Uterus (tissue), 4 donors: ENCODE measurements around the gene CDC42. TPM values are rescaled to one million over a fixed set of nuclear protein-coding genes. Genes with fewer than 3 reads are reported as not detected.

Source experiments
- DNase-seq, 2 donors: peaks; one replicate each; pipeline ENCODE4 v3.0.0-alpha.2; 2019 to 2020
- H3K27ac ChIP-seq, 2 donors: fragments of 200-600 bp; sonication (generic); 1 replicate in 1 of 2; 2 replicates in 1 of 2; pipeline ENCODE4 v1.5.1; 2016 to 2018
- H3K27me3 ChIP-seq, 2 donors: fragments of 200-600 bp; sonication (generic); one replicate each; pipeline ENCODE4 v1.5.1; 2018 to 2019; ENCODE audit warnings: control low read depth in 1 of 2
- H3K36me3 ChIP-seq, 2 donors: fragments of 200-600 bp; sonication (generic); one replicate each; pipeline ENCODE4 v1.5.1; 2019; ENCODE audit warnings: control low read depth in 1 of 2
- H3K4me1 ChIP-seq, 2 donors: fragments of 200-600 bp; sonication (generic); one replicate each; pipeline ENCODE4 v1.5.1; 2018 to 2019; ENCODE audit warnings: control low read depth in 1 of 2
- H3K4me3 ChIP-seq, 2 donors: fragments of 200-600 bp; sonication (generic); 1 replicate in 1 of 2; 2 replicates in 1 of 2; pipeline ENCODE4 v1.5.1; 2018 to 2019; ENCODE audit warnings: mild to moderate bottlenecking in 1 of 2
- H3K9me3 ChIP-seq, 2 donors: fragments of 200-600 bp; sonication (generic); one replicate each; pipeline ENCODE4 v1.5.1; 2019; ENCODE audit warnings: control low read depth in 1 of 2
- CTCF ChIP-seq, 4 experiments: fragments of 200-600 bp in 2 of 4; fragments of 450-650 bp in 2 of 4; sonication (generic) in 2 of 4; IDR thresholded peaks; one replicate each; pipeline ENCODE4 v1.5.1; 2016 to 2019; ENCODE audit warnings: antibody characterized with exemption in 4 of 4, mild to moderate bottlenecking in 2 of 4, moderate library complexity in 1 of 4
- POLR2A ChIP-seq, 2 donors: fragments of 450-650 bp; IDR thresholded peaks; one replicate each; pipeline ENCODE4 v1.6.1; 2016; ENCODE audit warnings: antibody characterized with exemption in 2 of 2, mild to moderate bottlenecking in 1 of 2, moderate library complexity in 1 of 2
- intact Hi-C: fragments of 100-400 bp; cut with DNase I; formaldehyde crosslinking; loops from one replicate; pipeline ENCODE4 v1.15.1; 2023; ENCODE audit warnings: low total_unique reads
- total RNA-seq, 4 donors: library from RNA; depleted of rRNA in 3 of 4; stranded (reverse); fragments of >200 nt in 3 of 4; gene quantifications; one replicate each; pipeline versions ENCODE4 v1.1.0 to v1.2.4, GENCODE V29; 2014 to 2023
- donor health status: DM: yes; HTN: yes; CAD: no.

CDC42 gene
- total RNA-seq, 4 donors from 2014 or later: 173 to 570 (median 223) TPM

GRCh38 chr1:22122273-22123070 is 70.0 kb downstream of the CDC42 start:
- intact Hi-C loops: no loop called here
- Histone ChIP-seq H3K27me3 (no peaks in the 10 kb centered on the region), H3K9me3 (no peaks in the 10 kb centered on the region), H3K27ac (no peak overlapping the region), H3K4me3 (no peak overlapping the region), H3K36me3 (no peaks in the 10 kb centered on the region), H3K4me1 (no peaks in the 10 kb centered on the region)
- DNase-seq: no peak
- no peak for TF ChIP-seq CTCF (IDR thresholded peaks at IDR 0.05)
- TF ChIP-seq POLR2A (IDR thresholded peaks at IDR 0.05): no peak

GRCh38 chr1:22123071-22123390 is 70.5 kb downstream of the CDC42 start:
- no peak overlapping the region for H3K27ac ChIP-seq
- no peaks in the 10 kb centered on the region for H3K9me3 ChIP-seq
- intact Hi-C loops: no loop called here
- H3K4me1 ChIP-seq: no peaks in the 10 kb centered on the region
- no peaks in the 10 kb centered on the region for H3K27me3 ChIP-seq
- no peaks in the 10 kb centered on the region for H3K36me3 ChIP-seq
- no peak overlapping the region for H3K4me3 ChIP-seq
- TF ChIP-seq POLR2A (IDR thresholded peaks at IDR 0.05): no peak
- TF ChIP-seq CTCF (IDR thresholded peaks at IDR 0.05): no peak
- no peak for DNase-seq

GRCh38 chr1:22123901-22124404 is 71.4 kb downstream of the CDC42 start:
- Histone ChIP-seq H3K36me3 (no peaks in the 10 kb centered on the region), H3K27ac (no peak overlapping the region), H3K9me3 (no peaks in the 10 kb centered on the region), H3K4me1 (no peaks in the 10 kb centered on the region), H3K4me3 (no peak overlapping the region), H3K27me3 (no peaks in the 10 kb centered on the region)
- TF ChIP-seq POLR2A (IDR thresholded peaks at IDR 0.05) (no peak), CTCF (IDR thresholded peaks at IDR 0.05) (no peak)
- intact Hi-C loops: no loop called here
- no peak for DNase-seq

- no peak for DNase-seq
- H3K27ac ChIP-seq: no peak overlapping the region
- no peak overlapping the region for H3K4me3 ChIP-seq
- intact Hi-C loops: no loop called here
- H3K4me1 ChIP-seq: no peaks in the 10 kb centered on the region
- no peak for TF ChIP-seq CTCF (IDR thresholded peaks at IDR 0.05)
- TF ChIP-seq POLR2A (IDR thresholded peaks at IDR 0.05): no peak
- no peaks in the 10 kb centered on the region for H3K27me3 ChIP-seq
- no peaks in the 10 kb centered on the region for H3K36me3 ChIP-seq
- H3K9me3 ChIP-seq: no peaks in the 10 kb centered on the region
These were observed 72.2 kb downstream of the CDC42 start for GRCh38 chr1:22124592-22125229.

- no peak overlapping the region for H3K27ac ChIP-seq
- no peak for TF ChIP-seq POLR2A (IDR thresholded peaks at IDR 0.05)
- TF ChIP-seq CTCF (IDR thresholded peaks at IDR 0.05): no peak
- H3K9me3 ChIP-seq: no peaks in the 10 kb centered on the region
- H3K27me3 ChIP-seq: no peaks in the 10 kb centered on the region
- H3K4me3 ChIP-seq: no peak overlapping the region
- no peaks in the 10 kb centered on the region for H3K4me1 ChIP-seq
- H3K36me3 ChIP-seq: no peaks in the 10 kb centered on the region
- peak in 1 of 2 donors; percentile 11 for DNase-seq
- intact Hi-C loops: no loop called here
These were observed 74.0 kb downstream of the CDC42 start for GRCh38 chr1:22126531-22126930.
